ENCODE results near the gene ECT2L. TPM values are rescaled to one million over a fixed set of nuclear protein-coding genes. Genes with fewer than 3 reads are reported as not detected.

Gene ECT2L
- total and polyA plus RNA-seq, 2 of the 13 experiments (the other 11 are each of a cell fraction or from before 2014, with no cell fraction given), result 0.12 TPM; not detected in 1

DNA sequence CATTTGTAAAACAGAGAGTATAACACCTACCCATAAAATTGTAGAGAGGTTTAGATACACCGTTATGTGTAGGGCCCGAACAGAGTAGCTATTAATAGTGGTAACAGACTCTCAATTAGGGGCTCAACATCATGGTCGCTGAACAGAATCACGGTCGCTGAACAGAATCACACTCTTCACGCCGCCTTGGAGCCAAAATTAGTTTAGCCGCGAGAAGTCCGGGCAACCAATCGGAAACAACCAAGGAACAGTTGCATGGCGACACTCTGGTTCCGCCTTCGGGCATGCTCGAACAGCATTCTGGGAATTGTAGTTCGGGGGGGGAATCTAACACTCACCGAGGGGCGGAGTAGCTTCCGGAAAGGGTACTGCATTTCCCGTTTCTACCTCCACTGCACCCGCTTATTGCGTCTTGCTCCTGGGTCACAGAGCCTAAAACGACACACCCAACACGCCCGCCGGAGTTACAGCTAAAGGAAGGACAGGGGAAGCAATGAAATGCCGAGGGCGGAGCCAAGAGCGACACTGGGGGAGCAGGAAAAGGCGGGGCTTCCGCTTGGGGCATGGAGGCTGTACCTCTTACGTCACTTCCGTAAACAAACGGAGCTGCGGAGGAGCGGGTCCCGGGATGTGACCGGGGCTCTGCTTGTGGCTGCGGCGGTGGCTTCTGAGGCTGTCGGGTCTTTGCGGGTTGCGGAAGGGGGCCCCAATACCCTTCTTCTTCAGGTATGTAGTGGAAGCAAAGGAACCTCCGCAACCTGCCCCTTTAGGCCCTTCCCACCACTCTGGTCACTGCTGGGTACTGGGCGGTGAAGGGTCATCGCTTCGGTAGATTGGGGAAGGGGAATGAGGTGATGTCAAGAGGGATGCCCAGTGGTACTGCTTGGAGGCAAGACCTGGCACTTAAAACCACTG, 22.5 kb upstream of the ECT2L start, which contains the start of gene CCDC28A (continued):
- TF ChIP-seq, protein P1, sequence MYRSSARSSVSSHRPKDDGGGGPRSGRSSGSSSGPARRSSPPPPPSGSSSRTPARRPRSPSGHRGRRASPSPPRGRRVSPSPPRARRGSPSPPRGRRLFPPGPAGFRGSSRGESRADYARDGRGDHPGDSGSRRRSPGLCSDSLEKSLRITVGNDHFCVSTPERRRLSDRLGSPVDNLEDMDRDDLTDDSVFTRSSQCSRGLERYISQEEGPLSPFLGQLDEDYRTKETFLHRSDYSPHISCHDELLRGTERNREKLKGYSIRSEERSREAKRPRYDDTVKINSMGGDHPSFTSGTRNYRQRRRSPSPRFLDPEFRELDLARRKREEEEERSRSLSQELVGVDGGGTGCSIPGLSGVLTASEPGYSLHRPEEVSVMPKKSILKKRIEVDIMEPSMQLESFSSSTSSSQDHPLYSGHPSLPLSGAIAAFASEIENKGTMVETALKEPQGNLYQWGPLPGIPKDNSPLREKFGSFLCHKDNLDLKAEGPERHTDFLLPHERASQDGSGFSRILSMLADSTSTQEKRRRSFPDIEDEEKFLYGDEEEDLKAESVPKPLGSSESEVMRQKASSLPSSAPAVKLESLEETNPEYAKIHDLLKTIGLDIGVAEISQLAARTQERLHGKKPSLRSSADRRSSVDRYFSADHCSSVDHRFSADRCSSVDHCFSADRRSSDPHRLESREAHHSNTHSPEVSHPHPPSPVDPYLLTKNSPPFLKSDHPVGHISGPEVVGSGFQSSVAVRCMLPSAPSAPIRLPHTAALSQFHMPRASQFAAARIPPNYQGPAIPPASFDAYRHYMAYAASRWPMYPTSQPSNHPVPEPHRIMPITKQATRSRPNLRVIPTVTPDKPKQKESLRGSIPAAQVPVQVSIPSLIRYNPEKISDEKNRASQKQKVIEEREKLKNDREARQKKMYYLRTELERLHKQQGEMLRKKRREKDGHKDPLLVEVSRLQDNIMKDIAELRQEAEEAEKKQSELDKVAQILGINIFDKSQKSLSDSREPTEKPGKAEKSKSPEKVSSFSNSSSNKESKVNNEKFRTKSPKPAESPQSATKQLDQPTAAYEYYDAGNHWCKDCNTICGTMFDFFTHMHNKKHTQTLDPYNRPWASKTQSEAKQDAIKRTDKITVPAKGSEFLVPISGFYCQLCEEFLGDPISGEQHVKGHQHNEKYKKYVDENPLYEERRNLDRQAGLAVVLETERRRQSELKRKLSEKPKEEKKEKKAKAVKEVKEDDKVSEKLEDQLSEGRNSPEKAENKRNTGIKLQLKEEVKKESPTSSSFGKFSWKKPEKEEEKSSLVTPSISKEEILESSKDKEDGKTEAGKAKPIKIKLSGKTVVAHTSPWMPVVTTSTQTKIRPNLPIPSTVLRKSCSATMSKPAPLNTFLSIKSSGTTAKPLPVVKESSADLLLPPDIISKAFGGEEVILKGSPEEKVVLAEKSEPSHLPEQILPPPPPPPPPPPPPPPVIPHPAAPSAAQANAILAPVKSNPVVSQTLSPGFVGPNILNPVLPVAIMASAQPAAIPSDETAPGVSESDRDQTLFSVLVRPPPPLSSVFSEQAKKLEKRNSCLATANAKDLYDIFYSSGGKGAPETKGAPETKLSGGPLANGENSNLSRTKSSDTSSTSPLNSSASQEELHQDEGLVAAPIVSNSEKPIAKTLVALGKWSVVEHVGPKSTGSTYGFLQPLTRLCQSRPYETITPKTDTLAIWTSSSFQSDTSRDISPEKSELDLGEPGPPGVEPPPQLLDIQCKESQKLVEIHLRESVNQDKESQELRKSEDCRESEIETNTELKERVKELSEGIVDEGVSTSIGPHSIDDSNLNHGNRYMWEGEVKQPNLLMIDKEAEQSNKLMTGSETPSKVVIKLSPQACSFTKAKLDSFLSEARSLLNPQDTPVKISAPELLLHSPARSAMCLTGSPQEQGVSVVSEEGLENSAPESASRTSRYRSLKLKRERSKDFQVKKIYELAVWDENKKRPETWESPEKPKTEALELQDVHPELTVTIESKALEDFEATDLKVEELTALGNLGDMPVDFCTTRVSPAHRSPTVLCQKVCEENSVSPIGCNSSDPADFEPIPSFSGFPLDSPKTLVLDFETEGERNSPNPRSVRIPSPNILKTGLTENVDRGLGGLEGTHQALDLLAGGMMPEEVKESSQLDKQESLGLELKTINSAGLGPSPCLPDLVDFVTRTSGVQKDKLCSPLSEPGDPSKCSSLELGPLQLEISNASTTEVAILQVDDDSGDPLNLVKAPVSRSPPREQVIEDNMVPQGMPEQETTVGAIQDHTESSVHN (CRISPR knock-in tag; IDR thresholded peaks at IDR 0.05), result 0 out of 2 replicates have a peak, but pooled peaks have one; percentile 54
- TF ChIP-seq, protein P2, sequence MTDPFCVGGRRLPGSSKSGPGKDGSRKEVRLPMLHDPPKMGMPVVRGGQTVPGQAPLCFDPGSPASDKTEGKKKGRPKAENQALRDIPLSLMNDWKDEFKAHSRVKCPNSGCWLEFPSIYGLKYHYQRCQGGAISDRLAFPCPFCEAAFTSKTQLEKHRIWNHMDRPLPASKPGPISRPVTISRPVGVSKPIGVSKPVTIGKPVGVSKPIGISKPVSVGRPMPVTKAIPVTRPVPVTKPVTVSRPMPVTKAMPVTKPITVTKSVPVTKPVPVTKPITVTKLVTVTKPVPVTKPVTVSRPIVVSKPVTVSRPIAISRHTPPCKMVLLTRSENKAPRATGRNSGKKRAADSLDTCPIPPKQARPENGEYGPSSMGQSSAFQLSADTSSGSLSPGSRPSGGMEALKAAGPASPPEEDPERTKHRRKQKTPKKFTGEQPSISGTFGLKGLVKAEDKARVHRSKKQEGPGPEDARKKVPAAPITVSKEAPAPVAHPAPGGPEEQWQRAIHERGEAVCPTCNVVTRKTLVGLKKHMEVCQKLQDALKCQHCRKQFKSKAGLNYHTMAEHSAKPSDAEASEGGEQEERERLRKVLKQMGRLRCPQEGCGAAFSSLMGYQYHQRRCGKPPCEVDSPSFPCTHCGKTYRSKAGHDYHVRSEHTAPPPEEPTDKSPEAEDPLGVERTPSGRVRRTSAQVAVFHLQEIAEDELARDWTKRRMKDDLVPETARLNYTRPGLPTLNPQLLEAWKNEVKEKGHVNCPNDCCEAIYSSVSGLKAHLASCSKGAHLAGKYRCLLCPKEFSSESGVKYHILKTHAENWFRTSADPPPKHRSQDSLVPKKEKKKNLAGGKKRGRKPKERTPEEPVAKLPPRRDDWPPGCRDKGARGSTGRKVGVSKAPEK (CRISPR knock-in tag; IDR thresholded peaks at IDR 0.05; ENCODE audit: borderline replicate concordance), result no peak
- TF ChIP-seq PHF20 (CRISPR knock-in tag; IDR thresholded peaks at IDR 0.05) (peak; percentile 83), ZNF766 (CRISPR knock-in tag; IDR thresholded peaks at IDR 0.05; ENCODE audit: borderline replicate concordance) (no peak), HHEX (CRISPR knock-in tag; IDR thresholded peaks at IDR 0.05) (no peak), KAT8 (CRISPR knock-in tag; IDR thresholded peaks at IDR 0.05) (peak; percentile 97), ZNF260 (CRISPR knock-in tag; IDR thresholded peaks at IDR 0.05; ENCODE audit: borderline replicate concordance, low read depth) (no peak), ZNF589 (CRISPR knock-in tag; conservative IDR thresholded peaks at IDR 0.05) (0 out of 2 replicates have a peak, but pooled peaks have one; percentile 40), FIP1L1 (IDR thresholded peaks at IDR 0.05; ENCODE audit: borderline replicate concordance, insufficient read depth, low read depth, low read length) (no peak)
- TF ChIP-seq, protein P3, sequence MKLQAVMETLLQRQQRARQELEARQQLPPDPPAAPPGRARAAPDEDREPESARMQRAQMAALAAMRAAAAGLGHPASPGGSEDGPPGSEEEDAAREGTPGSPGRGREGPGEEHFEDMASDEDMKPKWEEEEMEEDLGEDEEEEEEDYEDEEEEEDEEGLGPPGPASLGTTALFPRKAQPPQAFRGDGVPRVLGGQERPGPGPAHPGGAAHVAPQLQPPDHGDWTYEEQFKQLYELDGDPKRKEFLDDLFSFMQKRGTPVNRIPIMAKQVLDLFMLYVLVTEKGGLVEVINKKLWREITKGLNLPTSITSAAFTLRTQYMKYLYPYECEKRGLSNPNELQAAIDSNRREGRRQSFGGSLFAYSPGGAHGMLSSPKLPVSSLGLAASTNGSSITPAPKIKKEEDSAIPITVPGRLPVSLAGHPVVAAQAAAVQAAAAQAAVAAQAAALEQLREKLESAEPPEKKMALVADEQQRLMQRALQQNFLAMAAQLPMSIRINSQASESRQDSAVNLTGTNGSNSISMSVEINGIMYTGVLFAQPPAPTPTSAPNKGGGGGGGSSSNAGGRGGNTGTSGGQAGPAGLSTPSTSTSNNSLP (IDR thresholded peaks at IDR 0.05; ENCODE audit: low read depth, low read length), result 0 out of 2 replicates have a peak, but pooled peaks have one; percentile 30
